ENCODE measurements around the gene DCP1A. TPM values are rescaled to one million over a fixed set of nuclear protein-coding genes. Genes with fewer than 3 reads are reported as not detected.
A peak's percentile ranks its signal among the peaks of the same experiment; 100 is the strongest.
"Not testable (repeated sequence)": the region's sequence is repeated elsewhere in the genome, so short reads cannot be mapped to it uniquely, and the experiment has no call there.

The DCP1A gene
- total RNA-seq, 3 donors from 2014 or later: 53.6 to 62.8 (median 61.5) TPM

DNA sequence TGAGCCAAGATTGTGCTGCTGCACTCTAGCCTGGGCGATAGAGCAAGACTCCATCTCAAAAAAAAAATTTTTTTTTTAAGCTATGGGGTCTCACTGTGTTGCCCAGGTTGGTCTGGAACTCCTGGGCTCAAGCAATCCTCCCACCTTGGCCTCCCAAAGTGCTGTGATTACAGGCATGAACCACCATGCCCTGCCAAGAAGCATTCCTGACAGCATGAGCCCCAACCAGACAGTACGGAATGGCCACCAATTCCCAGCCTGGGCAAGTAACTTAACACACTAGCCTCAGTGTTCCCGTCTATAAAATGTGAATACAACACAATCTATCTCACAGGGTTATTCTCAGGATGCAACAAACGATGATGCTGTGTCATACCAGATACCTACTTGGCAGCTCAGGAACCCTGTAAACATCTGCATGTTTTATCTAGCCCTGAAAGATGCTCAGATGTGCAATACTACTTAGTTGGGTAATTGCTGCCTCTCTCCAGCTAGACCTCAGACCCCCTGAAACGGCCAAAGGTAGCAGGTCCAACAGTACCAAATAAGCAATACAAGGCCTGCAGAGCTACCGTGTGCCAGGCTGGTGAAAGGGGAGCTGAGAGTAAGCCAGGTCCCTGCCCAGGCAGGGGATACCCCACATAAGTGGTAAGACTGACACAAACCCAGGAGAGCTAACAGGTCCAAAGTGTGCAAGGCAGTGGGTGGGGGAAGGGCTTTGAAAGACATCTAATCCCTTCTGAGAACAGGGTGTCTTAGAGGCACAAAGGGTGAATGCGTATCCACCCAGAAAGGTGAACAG, 93.4 kb downstream of the DCP1A start:
- Mint-ChIP-seq H3K4me1 (ENCODE audit: low read depth) (peaks cover 52% of the 10 kb centered on the region), H3K9me3 (no peaks in the 10 kb centered on the region), H3K36me3 (ENCODE audit: insufficient read depth) (peaks cover 2% of the 10 kb centered on the region), H3K4me3 (peak overlapping the region; percentile 93), H3K27me3 (ENCODE audit: low read depth) (no peaks in the 10 kb centered on the region)
- ATAC-seq (no peak), DNase-seq (no peak)

DNA sequence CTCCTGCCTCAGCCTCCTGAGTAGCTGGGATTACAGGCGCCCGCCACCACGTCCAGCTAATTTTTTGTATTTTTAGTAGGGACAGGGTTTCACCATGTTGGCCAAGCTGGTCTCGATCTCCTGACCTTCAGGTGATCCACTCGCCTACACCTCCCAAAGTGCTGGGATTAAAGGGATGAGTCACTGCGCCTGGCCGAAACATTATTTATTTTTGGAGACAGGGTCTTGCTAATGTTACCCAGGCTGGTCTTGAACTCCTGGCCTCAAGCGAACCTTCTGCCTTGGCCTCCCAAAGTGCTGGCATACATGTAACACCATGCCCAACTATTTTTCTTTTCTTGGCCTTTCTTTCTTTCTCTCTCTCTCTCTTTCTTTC, 94.4 kb downstream of the DCP1A start:
- not testable (repeated sequence) for H3K36me3 Mint-ChIP-seq (ENCODE audit: insufficient read depth); H3K9me3 Mint-ChIP-seq; H3K27me3 Mint-ChIP-seq (ENCODE audit: low read depth); ATAC-seq; DNase-seq
- Mint-ChIP-seq H3K4me1 (ENCODE audit: low read depth) (peaks cover 60% of the 10 kb centered on the region), H3K4me3 (peak overlapping the region; percentile 49)

DNA sequence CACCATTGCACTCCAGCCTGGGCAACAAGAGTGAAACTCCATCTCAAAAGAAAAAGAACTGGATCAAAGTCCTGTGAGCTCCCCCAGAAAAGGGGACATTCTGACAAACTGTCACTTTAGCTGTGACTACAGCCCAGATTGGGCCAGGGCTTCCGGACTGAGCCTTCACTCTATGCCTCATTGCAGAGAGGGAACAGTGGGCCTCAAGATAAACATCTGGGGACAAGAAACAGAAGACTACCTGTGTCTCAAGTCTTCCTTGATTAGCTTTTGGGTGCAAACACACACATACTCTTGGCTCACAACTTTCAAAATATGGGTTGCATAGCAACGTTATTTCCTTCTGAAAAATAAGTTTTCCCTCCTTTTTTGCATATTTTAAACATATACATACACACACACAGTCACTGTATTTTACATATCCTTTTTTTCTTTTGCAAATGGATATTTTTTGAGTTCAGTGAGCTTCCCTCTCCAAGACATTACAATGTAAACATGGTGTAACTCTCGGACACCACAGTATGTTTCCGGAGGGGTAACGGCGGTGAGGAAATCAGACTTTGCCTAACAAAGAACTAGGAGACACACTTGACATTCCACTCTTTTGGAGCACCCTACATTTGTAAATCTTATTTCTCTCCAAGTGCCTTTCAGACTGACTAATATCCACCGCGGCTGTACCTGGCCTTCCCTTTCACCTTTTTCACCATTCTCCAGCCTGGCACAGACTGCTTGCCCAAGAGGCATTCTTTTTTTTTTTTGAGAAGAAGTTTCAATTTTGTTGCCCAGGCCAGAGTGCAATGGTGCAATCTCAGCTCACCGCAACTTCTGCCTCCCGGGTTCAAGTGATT, 95.0 kb downstream of the DCP1A start:
- peaks cover 64% of the 10 kb centered on the region for H3K4me1 Mint-ChIP-seq (ENCODE audit: low read depth)
- peak overlapping the region; percentile 49 for H3K4me3 Mint-ChIP-seq
- no peaks in the 10 kb centered on the region for H3K27me3 Mint-ChIP-seq (ENCODE audit: low read depth)
- no peak for DNase-seq
- H3K36me3 Mint-ChIP-seq (ENCODE audit: insufficient read depth): peaks cover 5% of the 10 kb centered on the region
- no peaks in the 10 kb centered on the region for H3K9me3 Mint-ChIP-seq
- no peak for ATAC-seq

DNA sequence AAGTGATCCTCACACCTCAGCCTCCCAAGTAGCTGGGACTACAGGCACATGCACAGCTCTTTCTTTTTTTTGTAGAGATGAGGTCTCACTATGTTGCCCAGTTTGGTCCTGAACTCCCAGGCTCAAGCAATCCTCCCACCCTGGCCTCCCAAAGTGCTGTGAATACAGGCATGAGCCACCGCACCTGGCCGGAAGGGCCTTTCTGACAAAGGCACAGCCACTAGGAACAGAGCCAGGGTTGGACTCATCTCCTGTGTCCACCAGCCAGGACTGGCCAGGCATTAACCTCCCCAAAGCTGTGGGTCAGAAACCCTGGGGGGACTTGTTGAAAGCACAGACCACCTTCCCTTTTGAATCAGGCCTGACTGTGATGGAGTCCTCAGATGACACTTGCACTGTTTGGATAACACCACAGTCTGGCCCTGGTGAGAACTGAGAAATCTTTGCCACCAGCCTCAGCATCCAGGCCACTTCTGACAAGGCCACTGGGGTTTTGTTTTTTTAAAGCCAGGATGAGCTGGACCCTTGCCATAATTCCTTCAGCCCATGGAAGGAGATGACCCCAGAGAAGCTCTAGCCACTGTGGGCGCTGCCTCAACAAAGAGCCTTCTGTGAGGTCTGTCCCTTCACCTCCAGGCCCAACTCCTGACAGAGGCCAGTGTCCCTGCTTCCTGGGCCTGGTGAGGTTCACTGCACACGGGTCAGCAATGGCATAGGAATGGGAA, 96.3 kb downstream of the DCP1A start:
- DNase-seq (no peak), ATAC-seq (no peak)
- Mint-ChIP-seq H3K36me3 (ENCODE audit: insufficient read depth) (peaks cover 9% of the 10 kb centered on the region), H3K9me3 (no peaks in the 10 kb centered on the region), H3K27me3 (ENCODE audit: low read depth) (no peaks in the 10 kb centered on the region), H3K4me3 (no peak overlapping the region), H3K4me1 (ENCODE audit: low read depth) (peaks cover 66% of the 10 kb centered on the region)

DNA sequence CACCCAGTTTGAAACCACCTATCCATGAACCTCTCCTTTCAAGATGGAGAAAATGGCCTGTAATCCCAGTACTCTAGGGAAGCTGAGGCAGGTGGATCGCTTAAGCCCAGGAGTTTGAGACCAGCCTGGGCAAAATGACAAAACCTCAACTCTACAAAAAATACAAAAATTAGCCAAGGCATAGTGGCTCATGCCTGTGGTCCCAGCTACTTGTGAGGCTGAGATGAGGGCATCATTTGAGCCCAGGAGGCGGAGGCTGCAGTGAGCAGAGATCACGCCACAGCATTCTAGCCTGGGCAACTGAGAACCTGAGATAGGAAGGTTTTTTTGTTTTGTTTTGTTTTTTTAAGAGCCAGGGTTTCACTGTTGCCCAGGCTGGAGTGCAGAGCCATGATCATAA, 96.9 kb downstream of the DCP1A start:
- Mint-ChIP-seq H3K27me3 (ENCODE audit: low read depth) (no peaks in the 10 kb centered on the region), H3K4me3 (no peak overlapping the region), H3K36me3 (ENCODE audit: insufficient read depth) (peaks cover 10% of the 10 kb centered on the region), H3K9me3 (no peaks in the 10 kb centered on the region), H3K4me1 (ENCODE audit: low read depth) (peaks cover 68% of the 10 kb centered on the region)
- no peak for ATAC-seq
- no peak for DNase-seq

DNA sequence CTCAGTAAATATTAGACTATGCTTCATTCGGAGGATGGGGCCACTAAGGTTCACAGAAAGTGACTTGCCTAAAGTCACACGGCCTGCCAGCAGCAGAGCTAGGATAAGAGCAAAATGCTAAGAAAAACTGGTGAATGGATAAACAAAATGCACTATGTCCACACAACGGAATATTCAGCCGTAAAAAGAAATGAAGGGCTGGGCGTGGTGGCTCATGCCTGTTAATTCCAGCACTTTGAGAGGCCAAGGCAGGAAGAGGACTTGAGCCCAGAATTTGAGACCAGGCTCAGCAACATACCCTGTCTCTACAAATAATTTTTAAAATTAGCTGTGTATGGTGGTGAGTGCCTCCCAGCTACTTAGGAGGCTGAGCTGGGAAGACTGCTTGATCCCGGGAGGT, 99.2 kb downstream of the DCP1A start:
- ATAC-seq (no peak), DNase-seq (no peak)
- peaks cover 10% of the 10 kb centered on the region for H3K36me3 Mint-ChIP-seq (ENCODE audit: insufficient read depth)
- no peak overlapping the region for H3K4me3 Mint-ChIP-seq
- no peaks in the 10 kb centered on the region for H3K27me3 Mint-ChIP-seq (ENCODE audit: low read depth)
- peaks cover 57% of the 10 kb centered on the region for H3K4me1 Mint-ChIP-seq (ENCODE audit: low read depth)
- no peaks in the 10 kb centered on the region for H3K9me3 Mint-ChIP-seq

DNA sequence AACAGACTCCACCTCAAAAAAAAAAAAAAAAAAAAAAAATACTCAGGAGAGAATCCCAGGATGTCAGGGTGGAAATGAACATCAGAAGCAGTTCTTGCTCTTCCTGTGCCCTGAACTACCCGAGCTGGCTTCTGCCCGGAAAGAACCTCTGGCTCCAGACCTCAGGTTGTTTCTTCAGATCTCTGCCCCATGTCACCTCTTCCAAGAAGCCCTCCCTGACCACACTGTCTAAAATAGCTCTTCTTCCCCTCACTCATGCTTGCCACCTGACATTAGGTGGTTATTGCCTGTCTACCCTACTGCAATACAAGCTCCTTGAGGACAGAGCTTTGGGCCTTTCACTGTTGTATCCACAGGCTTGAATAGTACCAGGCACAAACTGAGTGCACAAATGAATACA, 99.7 kb downstream of the DCP1A start:
- H3K36me3 Mint-ChIP-seq (ENCODE audit: insufficient read depth): peaks cover 10% of the 10 kb centered on the region
- no peak overlapping the region for H3K4me3 Mint-ChIP-seq
- no peaks in the 10 kb centered on the region for H3K27me3 Mint-ChIP-seq (ENCODE audit: low read depth)
- ATAC-seq (no peak), DNase-seq (no peak)
- H3K4me1 Mint-ChIP-seq (ENCODE audit: low read depth): peaks cover 53% of the 10 kb centered on the region
- no peaks in the 10 kb centered on the region for H3K9me3 Mint-ChIP-seq

DNA sequence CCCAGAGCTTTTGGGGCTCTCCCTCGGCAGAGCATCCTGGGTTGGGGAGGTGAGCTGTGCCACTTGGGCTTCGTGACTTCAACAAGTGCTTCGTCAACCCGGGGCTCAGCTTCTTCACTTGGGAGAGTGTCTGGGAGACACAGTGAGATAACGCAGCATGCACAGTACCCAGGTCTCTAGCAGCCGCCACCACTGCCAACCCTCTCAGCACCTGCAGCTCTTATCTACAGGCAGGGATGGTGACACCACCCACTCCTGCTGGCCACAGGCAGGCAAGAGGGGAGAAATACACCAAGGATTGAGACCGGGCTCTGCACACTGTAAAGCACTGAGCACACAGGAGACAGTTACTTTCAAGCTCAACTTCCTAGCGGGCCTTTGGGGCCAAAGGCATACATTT, 103.1 kb downstream of the DCP1A start:
- no peak for ATAC-seq
- no peak for DNase-seq
- no peaks in the 10 kb centered on the region for H3K27me3 Mint-ChIP-seq (ENCODE audit: low read depth)
- no peaks in the 10 kb centered on the region for H3K9me3 Mint-ChIP-seq
- peaks cover 22% of the 10 kb centered on the region for H3K4me1 Mint-ChIP-seq (ENCODE audit: low read depth)
- H3K4me3 Mint-ChIP-seq: no peak overlapping the region
- peaks cover 16% of the 10 kb centered on the region for H3K36me3 Mint-ChIP-seq (ENCODE audit: insufficient read depth)

DNA sequence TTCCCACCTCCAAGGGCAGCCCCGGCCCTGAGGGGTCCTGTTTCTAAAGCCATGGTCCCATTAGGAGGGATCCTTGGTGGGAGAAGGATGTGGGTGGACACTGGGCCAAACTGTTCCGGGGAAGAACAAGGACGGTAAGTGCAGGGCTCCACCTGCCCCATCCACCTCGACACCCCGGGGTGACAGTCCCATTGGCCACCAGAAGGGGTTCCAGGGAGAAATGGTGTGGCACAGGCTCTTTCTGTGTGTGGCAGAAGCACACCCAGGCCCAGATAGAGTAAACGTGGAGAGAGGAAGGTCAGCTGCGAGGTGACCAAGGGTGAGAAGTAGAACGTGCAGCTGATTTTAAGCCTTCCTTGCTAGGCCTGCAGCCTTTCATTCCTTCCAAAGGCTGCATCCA, 103.6 kb downstream of the DCP1A start:
- ATAC-seq: no peak
- Mint-ChIP-seq H3K9me3 (no peaks in the 10 kb centered on the region), H3K36me3 (ENCODE audit: insufficient read depth) (peaks cover 19% of the 10 kb centered on the region), H3K4me3 (no peak overlapping the region), H3K27me3 (ENCODE audit: low read depth) (no peaks in the 10 kb centered on the region), H3K4me1 (ENCODE audit: low read depth) (peaks cover 22% of the 10 kb centered on the region)
- DNase-seq: no peak

DNA sequence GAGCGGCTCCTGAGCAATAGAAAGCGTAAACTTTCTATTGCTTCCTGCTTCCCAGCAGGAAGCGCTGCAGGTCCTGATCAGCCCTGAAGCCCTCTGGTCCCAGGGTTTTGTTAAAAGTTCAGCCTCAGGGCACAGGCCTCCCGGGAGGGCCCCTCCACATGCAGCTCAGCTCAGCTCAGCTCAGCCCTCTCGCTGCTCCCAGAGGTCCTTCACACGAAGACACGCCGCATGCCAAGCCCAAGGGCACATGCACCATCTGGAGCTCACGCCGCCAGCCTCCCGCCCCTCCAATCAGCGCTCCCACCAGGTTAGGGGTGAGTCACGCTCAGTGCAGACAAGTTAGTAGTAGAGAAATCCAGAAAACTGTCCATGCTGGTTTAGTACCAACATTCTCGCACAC, 104.2 kb downstream of the DCP1A start:
- Mint-ChIP-seq H3K4me3 (no peak overlapping the region), H3K36me3 (ENCODE audit: insufficient read depth) (peaks cover 23% of the 10 kb centered on the region), H3K27me3 (ENCODE audit: low read depth) (no peaks in the 10 kb centered on the region), H3K9me3 (no peaks in the 10 kb centered on the region), H3K4me1 (ENCODE audit: low read depth) (peaks cover 17% of the 10 kb centered on the region)
- no peak for ATAC-seq
- no peak for DNase-seq

DNA sequence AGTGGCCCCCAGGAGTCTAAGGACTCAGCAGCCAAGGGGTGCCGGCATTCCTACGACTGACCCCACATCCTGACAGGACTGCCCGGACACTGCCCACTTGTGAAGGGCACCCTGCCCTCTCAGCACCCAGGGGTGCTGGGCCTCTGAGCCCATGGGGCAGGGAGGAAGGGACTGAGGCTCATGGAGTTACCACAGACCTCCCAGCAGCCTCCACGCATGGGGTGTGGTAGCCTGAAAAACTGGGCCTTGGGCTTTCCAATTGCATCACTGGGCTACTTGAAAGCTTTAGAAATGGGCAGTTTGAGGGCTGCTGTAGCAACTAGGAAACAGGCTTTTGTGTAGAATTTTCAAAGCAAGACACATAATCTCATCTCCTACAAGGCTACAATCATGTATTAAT, 104.7 kb downstream of the DCP1A start:
- no peak for ATAC-seq
- Mint-ChIP-seq H3K9me3 (no peaks in the 10 kb centered on the region), H3K4me3 (no peak overlapping the region), H3K36me3 (ENCODE audit: insufficient read depth) (peaks cover 21% of the 10 kb centered on the region), H3K4me1 (ENCODE audit: low read depth) (peaks cover 11% of the 10 kb centered on the region), H3K27me3 (ENCODE audit: low read depth) (no peaks in the 10 kb centered on the region)
- no peak for DNase-seq

DNA sequence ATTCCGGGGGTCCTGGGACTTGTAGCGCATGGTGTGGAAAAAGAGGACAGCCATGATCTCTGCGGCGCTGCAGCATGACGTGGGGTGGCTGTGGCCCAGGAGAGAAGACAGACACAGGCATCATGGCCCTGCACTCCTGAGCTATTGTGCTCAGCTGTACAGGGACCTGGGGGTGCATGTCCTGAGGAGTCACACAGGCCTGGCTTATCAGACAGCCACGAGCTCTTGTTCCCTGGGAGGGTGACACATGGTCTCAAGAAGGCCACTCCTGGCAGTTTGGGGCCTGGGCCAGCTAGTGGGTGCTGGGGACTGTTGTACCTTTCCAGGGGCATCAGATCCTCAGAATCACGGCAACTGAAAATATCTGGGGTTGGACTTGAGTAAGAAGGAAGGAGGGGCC, 105.2 kb downstream of the DCP1A start:
- ATAC-seq (no peak), DNase-seq (no peak)
- H3K36me3 Mint-ChIP-seq (ENCODE audit: insufficient read depth): peaks cover 20% of the 10 kb centered on the region
- peaks cover 10% of the 10 kb centered on the region for H3K4me1 Mint-ChIP-seq (ENCODE audit: low read depth)
- no peak overlapping the region for H3K4me3 Mint-ChIP-seq
- H3K9me3 Mint-ChIP-seq: no peaks in the 10 kb centered on the region
- no peaks in the 10 kb centered on the region for H3K27me3 Mint-ChIP-seq (ENCODE audit: low read depth)

DNA sequence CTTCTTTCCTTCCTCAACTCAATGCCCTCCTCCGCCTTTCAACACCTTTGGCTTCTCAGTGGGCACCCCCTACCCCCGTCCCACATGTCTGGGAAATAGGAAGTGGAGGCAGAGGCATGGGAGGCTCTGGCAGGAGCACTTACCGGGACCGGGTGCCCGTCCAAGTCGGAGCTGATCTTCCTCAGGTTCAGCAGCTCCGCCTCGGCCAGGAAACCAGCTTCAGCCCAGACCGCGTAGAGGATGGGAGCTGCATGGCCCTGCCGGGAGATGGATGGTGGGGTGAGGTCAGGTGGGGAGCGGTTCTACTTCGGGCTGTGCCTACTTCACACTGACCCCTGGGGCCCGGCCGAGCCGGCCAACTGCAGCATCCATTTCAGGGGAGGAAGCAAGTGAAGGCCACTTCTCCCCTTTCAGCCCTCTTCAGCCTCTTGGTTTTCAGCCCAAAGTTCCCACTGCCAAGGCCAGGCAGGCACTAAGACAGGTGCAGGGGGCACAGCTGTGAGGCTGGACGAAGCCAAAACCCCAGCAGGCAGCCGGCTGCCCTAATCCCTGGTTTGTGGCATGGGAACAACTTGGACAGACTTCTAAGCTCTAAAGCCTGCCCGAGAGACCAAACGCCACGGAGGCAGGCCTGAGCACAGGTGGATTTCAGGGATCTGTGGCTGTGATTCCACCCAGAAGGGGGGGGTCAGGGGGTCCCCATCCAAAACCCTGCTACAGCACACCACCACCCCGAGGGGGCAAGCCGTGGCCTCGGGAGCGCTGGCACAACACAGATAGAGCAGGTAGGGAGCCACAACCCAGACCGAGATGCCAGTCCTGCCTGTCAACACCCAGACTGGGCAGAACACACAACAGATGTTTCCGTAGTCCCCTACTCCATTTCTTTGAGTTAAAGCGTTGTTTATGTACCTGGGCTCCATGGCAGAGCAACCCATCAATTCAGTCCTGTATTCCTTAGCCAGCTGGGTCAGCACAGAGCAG, 106.1 kb downstream of the DCP1A start:
- Mint-ChIP-seq H3K9me3 (no peaks in the 10 kb centered on the region), H3K4me1 (ENCODE audit: low read depth) (peaks cover 10% of the 10 kb centered on the region), H3K36me3 (ENCODE audit: insufficient read depth) (peaks cover 19% of the 10 kb centered on the region), H3K4me3 (no peak overlapping the region), H3K27me3 (ENCODE audit: low read depth) (no peaks in the 10 kb centered on the region)
- DNase-seq: no peak
- no peak for ATAC-seq

Data from activated T-cell treated with anti-CD3 and anti-CD28 coated beads, Interleukin-2, amount 50 U/mL, for 4 hours (primary cell).